Ishikawa (cell line): Measurements from ENCODE around the gene ARHGEF4.

Experiments
- CEBPB ChIP-seq: IDR thresholded peaks from 2 replicates; pipeline ENCODE4 v1.6.1; 2012
- CREB1 ChIP-seq: IDR thresholded peaks from 2 replicates; pipeline ENCODE4 v1.6.1; 2012; ENCODE audit warnings: low read depth
- EGR1 ChIP-seq: IDR thresholded peaks from 2 replicates; pipeline ENCODE4 v1.6.1; 2012
- EP300 ChIP-seq: IDR thresholded peaks from 2 replicates; pipeline ENCODE4 v1.6.1; 2012; ENCODE audit warnings: borderline replicate concordance
- FOXM1 ChIP-seq: IDR thresholded peaks from 2 replicates; pipeline ENCODE4 v1.6.1; 2012; ENCODE audit warnings: low read depth, borderline replicate concordance
- NFIC ChIP-seq: IDR thresholded peaks from 2 replicates; pipeline ENCODE4 v1.6.1; 2012
- RAD21 ChIP-seq: IDR thresholded peaks from 2 replicates; pipeline ENCODE4 v1.6.1; 2012; ENCODE audit warnings: low read depth
- TAF1 ChIP-seq: IDR thresholded peaks from 2 replicates; pipeline ENCODE4 v1.6.1; 2012; ENCODE audit warnings: low read depth, mild to moderate bottlenecking
- TCF12 ChIP-seq: IDR thresholded peaks from 2 replicates; pipeline ENCODE4 v1.6.1; 2012; ENCODE audit warnings: low read depth
- TEAD4 ChIP-seq: IDR thresholded peaks from 2 replicates; pipeline ENCODE4 v1.6.1; 2012
- YY1 ChIP-seq: IDR thresholded peaks from 2 replicates; pipeline ENCODE4 v1.6.1; 2012; ENCODE audit warnings: low read depth
- ZBTB7A ChIP-seq: IDR thresholded peaks from 2 replicates; pipeline ENCODE4 v1.6.1; 2012; ENCODE audit warnings: low read depth
- TF ChIP-seq, protein P1 (sequence below): IDR thresholded peaks from 2 replicates; pipeline ENCODE4 v1.6.1; 2012; ENCODE audit warnings: low read depth, mild to moderate bottlenecking
- TF ChIP-seq, protein P2 (sequence below): IDR thresholded peaks from 2 replicates; pipeline ENCODE4 v1.6.1; 2012
- TF ChIP-seq, protein P3 (sequence below): IDR thresholded peaks from 2 replicates; pipeline ENCODE4 v1.6.1; 2012

The ARHGEF4 gene

DNA sequence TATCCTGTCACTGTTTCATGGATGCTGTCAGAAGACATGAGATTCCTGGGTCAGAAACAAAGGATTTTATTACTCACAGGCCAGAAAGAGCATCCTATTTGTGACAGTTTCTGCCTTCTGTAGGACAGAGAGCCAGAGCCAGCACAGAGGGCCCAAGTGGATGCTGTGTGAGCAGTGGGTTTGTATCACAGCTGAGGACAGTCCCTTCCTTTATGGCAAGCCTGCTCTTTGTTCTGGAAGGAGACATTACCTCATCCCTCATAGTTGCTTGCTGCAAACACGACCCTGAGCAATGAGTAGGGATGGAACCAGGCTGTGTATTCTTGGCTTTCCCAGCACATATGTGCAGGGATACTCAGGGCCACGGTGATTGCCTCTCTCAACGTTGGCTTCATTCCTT is 41.6 kb downstream of the ARHGEF4 start:
- TF ChIP-seq NFIC (no peak), YY1 (no peak), ZBTB7A (no peak), TCF12 (no peak), CEBPB (no peak), CREB1 (no peak), TAF1 (no peak), FOXM1 (no peak), EGR1 (no peak), RAD21 (no peak), EP300 (no peak), TEAD4 (no peak)
- TF ChIP-seq, protein P1, sequence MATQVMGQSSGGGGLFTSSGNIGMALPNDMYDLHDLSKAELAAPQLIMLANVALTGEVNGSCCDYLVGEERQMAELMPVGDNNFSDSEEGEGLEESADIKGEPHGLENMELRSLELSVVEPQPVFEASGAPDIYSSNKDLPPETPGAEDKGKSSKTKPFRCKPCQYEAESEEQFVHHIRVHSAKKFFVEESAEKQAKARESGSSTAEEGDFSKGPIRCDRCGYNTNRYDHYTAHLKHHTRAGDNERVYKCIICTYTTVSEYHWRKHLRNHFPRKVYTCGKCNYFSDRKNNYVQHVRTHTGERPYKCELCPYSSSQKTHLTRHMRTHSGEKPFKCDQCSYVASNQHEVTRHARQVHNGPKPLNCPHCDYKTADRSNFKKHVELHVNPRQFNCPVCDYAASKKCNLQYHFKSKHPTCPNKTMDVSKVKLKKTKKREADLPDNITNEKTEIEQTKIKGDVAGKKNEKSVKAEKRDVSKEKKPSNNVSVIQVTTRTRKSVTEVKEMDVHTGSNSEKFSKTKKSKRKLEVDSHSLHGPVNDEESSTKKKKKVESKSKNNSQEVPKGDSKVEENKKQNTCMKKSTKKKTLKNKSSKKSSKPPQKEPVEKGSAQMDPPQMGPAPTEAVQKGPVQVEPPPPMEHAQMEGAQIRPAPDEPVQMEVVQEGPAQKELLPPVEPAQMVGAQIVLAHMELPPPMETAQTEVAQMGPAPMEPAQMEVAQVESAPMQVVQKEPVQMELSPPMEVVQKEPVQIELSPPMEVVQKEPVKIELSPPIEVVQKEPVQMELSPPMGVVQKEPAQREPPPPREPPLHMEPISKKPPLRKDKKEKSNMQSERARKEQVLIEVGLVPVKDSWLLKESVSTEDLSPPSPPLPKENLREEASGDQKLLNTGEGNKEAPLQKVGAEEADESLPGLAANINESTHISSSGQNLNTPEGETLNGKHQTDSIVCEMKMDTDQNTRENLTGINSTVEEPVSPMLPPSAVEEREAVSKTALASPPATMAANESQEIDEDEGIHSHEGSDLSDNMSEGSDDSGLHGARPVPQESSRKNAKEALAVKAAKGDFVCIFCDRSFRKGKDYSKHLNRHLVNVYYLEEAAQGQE, result no peak
- TF ChIP-seq, protein P2, sequence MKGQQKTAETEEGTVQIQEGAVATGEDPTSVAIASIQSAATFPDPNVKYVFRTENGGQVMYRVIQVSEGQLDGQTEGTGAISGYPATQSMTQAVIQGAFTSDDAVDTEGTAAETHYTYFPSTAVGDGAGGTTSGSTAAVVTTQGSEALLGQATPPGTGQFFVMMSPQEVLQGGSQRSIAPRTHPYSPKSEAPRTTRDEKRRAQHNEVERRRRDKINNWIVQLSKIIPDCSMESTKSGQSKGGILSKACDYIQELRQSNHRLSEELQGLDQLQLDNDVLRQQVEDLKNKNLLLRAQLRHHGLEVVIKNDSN, result no peak

DNA sequence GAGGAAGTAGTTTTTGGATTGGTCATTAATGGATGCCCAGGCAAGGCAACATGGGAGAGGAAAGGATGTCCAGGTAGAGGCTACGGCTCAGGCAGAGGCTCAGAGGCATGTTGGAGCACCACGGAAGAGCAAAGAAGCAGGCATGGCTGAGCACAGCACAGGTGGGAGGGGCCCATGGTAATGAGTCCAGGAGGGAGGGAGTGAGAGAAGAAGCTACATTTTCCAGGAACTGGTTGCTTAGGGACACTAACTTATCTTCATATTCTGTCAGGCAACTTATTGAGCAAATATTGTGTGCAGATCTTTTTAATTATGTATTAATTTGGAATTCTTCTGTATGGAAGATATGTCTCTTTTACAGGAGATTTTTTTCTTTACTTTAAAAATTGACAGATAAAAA is 42.2 kb downstream of the ARHGEF4 start:
- TF ChIP-seq EP300, result no peak
- no peak for TF ChIP-seq TEAD4
- no peak for TF ChIP-seq YY1
- no peak for TF ChIP-seq ZBTB7A
- TF ChIP-seq EGR1, result no peak
- no peak for TF ChIP-seq NFIC
- no peak for TF ChIP-seq FOXM1
- TF ChIP-seq TAF1, result no peak
- TF ChIP-seq, protein P2, result no peak
- TF ChIP-seq, protein P1, result no peak
- TF ChIP-seq CEBPB, result no peak
- no peak for TF ChIP-seq TCF12
- TF ChIP-seq, protein P3, sequence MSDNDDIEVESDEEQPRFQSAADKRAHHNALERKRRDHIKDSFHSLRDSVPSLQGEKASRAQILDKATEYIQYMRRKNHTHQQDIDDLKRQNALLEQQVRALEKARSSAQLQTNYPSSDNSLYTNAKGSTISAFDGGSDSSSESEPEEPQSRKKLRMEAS, result no peak
- no peak for TF ChIP-seq RAD21
- no peak for TF ChIP-seq CREB1

DNA sequence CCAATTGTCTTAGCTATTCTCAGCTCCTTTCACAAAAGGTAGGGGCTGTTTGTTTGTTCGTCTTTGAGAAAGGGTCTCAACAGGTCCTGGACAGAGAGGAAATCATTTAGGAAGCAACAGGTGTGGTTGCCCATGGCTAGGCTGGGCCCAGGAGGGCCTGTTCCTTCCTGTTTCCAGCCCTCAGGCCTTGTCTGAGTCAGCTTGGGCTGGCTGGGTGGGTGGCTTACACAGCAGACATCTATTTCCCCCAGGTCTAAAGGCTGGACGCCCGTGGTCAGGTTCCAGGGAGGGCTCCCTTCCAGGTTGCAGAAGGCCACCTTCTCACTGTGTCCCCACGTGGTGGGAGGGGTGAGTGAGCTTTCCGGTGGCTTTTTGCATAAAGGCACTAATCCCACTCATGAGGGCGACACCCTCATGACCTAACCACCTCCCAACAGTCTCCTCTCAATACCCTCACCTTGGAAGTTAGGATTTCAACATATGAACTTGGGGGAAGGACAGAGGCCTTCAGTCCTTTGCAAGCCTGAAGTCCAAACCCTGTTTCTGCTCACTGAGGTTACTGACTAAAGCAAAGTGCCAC is 45.5 kb downstream of the ARHGEF4 start:
- no peak for TF ChIP-seq RAD21

DNA sequence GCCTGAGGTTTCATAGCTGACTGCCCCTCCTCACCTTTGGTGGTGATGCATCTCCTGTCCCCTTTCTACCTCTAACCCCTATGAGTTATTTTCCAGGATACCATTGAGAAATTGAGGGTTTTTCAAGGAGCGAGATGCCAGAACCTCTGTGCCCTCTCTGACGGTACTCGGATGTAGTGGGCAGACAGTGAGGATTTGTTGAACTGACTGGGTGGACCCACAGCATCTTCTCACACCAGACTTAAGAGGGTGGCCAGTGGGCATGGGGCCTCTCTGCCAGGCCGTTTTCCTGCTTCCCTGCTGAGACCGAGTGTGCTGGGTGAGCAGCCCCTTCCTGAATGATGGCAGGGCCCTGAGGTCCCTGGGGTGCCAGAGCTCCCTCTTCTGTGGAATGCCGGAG is 46.3 kb downstream of the ARHGEF4 start:
- TF ChIP-seq, protein P3, result no peak
- TF ChIP-seq ZBTB7A (no peak), CEBPB (no peak), TAF1 (no peak), YY1 (no peak), CREB1 (no peak), EP300 (no peak), NFIC (no peak), EGR1 (no peak)

DNA sequence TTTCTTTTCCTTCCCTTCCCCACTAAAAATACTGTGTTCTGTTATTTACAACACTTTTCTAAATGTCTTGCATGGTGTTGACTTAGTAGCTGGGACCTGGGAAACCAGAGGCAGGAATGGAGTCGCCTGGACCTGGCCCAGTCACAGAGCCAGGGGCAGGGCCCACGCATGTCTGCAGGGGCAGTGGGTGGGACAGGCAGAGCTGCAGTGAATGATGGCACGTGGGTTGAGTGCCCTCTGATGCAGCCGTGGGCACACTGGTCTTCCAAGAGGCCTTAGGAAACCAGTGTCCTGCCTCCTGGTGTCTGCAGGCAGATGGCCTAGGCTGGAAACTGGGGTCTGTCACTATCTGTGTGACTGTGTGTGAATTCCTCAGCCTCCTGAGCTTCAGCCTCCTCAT is 46.8 kb downstream of the ARHGEF4 start:
- TF ChIP-seq EGR1, result no peak
- TF ChIP-seq, protein P2, result no peak
- no peak for TF ChIP-seq TAF1
- no peak for TF ChIP-seq FOXM1
- no peak for TF ChIP-seq TEAD4
- no peak for TF ChIP-seq NFIC
- TF ChIP-seq, protein P3, result no peak
- no peak for TF ChIP-seq ZBTB7A
- no peak for TF ChIP-seq YY1
- no peak for TF ChIP-seq EP300
